Dedifferentiated amniotic fluid mesenchymal stem cell (primary cell): ENCODE data around the gene ASB13.

ENCODE experiments used
- DNase-seq: peaks from one replicate; pipeline ENCODE4 v3.0.0-alpha.2; 2016; ENCODE audit errors: extremely low spot score

Gene ASB13

DNA sequence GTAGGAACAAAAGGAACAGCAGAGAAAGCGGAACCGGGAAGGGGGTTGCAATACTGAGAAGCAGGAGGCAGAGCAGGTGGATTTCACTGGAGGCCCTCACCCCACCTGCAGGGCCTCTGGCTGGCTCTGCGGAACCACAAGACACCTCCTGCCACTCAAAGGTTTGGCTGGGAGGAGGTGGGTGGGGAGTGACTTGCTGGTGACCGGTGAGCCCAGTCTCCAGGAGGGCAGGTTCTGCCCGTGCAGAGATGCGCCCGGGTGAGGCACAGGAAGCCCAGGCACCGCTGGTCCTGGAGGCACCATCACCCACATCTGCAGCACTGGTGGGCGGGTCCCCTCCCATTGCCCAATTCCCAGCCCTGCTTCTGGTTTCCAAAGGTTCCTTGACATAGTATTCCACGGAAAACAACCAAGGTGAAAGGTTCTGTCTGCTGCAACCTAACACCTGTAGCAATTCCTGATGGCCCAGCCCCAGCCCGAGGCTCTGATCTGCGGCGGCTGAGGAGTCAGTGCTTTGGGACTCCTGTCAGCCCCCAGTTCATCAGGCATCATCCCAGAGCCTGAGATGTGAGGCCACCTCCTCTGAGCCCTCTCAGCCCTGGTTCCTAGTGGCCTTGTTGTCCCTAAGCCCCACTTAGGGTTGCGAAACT is 77.3 kb downstream of the ASB13 start:
- DNase-seq, result no peak
